Activated CD8-positive, alpha-beta memory T cell treated with anti-CD3 and anti-CD28 coated beads, Interleukin-2, amount 50 U/mL, for 4 hours (primary cell): ENCODE measurements around the gene SOX5.
"Not testable (repeated sequence)": the region's sequence is repeated elsewhere in the genome, so short reads cannot be mapped to it uniquely, and the experiment has no call there.

Source experiments
- DNase-seq: peaks from one replicate; pipeline ENCODE4 v3.0.0-alpha.2; 2020

The SOX5 gene

GRCh38 chr12:23533699-23534098 lies 415.8 kb downstream of the SOX5 start:
- no peak for DNase-seq

- no peak for DNase-seq
These were observed 416.2 kb downstream of the SOX5 start for GRCh38 chr12:23533265-23533664.

GRCh38 chr12:23528316-23528715 lies 421.2 kb downstream of the SOX5 start:
- no peak for DNase-seq

DNA sequence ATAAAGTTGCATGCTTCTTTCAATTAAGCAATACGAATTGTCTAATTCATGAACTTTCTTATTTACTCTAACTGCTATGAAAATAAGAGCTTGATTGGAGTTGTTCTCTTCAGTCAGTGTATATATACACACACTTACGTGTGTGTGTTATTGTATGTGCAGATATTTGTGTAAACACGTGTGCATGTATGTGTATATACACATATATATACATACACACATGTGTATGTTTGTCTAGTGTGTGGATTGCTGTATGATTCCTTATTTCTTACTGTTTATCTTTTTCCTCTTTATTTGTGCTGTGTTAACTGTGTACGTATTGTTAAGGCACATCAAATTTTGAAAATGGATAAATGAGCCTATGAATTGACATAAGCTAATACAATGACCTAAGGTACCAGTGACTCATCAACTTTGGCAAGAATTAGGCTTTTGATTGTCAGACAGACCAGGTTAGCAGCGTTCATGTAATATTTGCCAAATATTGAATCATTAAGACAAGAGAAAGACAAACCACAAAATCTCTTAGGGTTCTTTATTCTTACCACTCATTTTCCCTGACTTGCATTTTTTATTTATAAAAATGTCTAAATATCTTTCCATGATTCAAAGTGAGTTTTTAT lies 423.9 kb downstream of the SOX5 start:
- DNase-seq = no peak

GRCh38 chr12:23523339-23523738 lies 426.1 kb downstream of the SOX5 start:
- DNase-seq = no peak

DNA sequence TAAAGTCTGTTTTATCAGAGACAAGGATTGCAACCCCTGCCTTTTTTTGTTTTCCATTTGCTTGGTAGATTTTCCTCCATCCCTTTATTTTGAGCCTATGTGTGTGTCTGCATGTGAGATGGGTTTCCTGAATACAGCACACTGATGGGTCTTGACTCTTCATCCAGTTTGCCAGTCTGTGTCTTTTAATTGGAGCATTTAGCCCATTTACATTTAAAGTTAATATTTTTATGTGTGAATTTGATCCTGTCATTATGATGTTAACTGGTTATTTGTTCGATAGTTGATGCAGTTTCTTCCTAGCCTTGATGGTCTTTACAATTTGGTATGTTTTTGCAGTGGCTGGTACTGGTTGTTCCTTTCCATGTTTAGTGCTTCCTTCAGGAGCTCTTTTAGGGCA lies 430.0 kb downstream of the SOX5 start:
- not testable (repeated sequence) for DNase-seq

GRCh38 chr12:23515785-23516184 lies 433.7 kb downstream of the SOX5 start:
- DNase-seq = not testable (repeated sequence)

- no peak for DNase-seq
These were observed 439.0 kb downstream of the SOX5 start for GRCh38 chr12:23510484-23510883.

DNA sequence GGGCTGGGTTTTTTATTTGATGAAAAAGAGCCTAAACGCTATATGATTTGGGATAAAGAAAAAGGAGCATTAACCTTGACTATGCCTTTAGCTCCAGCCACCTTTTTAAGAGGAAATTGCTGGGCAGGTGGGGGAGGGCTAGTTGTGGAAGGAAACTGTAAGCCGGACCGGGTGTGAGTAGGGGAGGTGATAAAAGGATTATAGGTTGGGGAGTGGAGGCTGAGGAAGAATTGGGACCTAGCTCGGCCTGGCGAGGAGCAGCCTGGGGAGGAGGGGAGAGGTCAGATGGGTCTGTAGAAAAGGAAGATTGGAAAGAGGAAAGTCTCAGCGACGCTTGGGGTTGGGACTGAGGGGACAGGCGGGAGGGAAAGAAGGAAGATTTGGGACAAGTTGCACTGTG lies 439.6 kb downstream of the SOX5 start:
- DNase-seq = not testable (repeated sequence)

DNA sequence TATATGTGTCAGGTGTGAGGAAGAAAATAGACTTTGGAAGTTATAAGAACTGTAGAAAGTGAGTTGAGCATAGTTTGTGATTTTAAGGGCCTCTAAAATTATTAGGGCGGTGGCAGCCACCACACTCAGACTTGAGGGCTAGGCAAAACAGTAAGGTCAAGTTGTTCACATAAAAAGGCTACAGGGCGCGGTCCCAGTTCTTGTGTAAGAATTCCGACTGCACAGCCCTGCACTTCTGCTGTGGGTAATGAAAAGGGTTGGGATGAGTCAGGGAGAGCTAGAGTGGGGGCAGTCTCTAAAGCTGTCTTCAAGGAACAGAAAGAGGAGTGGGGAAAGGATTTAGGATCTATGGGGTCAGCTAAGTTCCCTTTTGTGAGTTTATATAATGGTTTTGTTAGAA lies 441.7 kb downstream of the SOX5 start:
- DNase-seq = not testable (repeated sequence)

DNA sequence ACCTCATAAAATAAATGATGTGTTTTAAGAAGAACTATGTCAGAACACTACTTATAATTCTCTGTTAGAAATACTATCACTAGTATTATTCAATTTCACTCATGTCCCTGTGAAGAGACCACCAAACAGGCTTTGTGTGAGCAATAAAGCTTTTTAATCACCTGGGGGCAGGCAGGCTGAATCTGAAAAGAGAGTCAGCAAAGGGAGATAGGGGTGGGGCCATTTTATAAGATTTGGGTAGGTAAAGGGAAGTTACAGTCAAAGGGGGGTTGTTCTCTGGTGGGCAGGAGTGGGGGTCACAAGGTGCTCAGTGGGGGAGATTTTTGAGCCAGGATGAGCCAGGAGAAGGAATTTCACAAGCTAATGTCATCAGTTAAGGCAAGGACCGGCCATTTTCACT lies 443.7 kb downstream of the SOX5 start:
- DNase-seq = not testable (repeated sequence)

GRCh38 chr12:23504641-23505399 lies 444.6 kb downstream of the SOX5 start:
- no peak for DNase-seq

DNA sequence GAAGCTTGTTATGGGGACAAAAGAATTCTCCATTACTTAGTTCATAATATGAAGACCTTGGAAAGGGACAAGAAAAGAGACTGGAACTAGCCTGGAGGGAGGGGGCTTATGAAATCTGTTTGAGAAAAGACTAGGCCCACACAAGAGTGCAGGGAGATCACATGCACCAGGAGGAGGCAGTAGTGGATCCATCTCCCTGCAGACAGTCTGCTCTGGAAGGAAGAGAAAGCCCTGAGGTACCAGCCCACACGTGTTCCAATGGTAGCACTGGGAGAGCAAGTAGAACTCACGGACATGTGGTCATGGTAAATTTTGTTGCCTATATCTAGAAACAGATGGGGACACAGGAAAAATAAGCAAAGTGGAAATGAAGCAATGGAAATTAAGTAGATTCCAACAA lies 445.4 kb downstream of the SOX5 start:
- no peak for DNase-seq

GRCh38 chr12:23503544-23503943 lies 445.9 kb downstream of the SOX5 start:
- DNase-seq = no peak

- no peak for DNase-seq
These were observed 447.2 kb downstream of the SOX5 start for GRCh38 chr12:23502259-23502658.

DNA sequence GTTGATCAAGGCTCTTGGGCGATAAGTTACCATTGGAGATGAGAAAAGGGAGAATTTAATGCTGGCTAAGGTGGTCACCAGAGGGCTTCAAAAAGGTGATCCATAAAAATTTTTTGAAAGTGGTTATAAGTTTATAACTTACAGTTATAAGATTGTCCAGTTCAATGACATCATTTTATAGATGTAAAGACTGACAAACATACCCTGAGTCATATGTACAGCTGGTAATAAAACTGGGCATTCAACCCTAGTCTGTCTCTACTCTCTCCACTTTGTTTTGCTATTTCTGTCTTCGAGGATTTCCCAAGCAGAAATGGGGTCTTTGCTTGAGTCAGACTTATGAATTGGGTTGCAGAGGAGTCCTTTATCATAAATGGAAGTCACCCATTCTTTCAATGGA lies 454.0 kb downstream of the SOX5 start:
- no peak for DNase-seq

DNA sequence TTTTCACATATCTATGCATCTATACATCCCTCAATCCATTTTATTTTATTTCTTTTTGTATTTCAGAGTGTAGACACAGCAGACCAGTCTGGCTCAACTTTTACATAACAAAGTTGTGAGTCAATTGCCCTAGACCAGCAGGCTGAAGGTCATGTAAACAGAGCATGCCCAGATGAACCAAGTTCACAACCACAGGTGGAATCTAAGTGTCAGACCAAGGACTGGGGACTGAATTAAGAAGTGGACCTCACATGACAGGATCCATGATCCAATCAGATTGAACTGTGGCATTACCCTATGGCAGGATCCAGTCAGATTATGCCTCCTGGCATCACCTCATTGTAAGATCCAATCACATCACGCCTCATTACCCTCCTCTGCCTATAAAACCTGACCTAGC lies 455.8 kb downstream of the SOX5 start:
- no peak for DNase-seq

DNA sequence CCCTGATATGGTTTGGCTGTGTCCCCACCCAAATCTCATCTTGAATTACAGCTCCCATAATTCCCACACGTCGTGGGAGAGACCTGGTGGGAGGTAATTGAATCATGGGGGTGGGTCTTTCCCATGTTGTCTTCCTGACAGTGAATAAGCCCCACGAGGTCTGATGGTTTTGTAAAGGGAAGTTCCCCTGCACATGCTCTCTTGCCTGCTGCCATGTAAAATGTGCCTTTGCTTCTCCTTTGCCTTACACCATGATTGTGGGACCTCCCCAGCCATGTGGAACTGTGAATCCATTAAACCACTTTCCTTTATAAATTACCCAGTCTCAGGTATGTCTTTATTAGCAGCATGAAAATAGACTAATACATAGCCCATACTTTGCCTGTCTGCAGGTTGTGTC lies 458.4 kb downstream of the SOX5 start:
- not testable (repeated sequence) for DNase-seq

DNA sequence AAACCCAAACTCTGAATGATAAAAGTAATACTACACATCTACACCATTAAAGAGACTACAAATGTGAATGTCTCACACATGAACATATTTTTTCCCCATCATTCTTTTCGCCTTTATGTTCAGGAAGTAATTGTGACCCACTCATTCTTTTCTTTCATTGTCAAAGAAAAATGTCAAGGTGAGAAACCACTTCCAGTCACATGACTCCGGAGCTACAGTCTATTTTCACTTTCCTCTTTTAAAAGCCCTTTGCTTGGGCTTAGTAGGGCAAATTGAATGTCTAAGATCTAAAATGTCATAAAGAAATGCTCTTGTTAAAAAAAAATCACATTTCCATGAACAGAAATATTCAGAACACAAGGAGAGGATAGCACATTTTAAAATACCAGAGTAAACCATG lies 461.3 kb downstream of the SOX5 start:
- DNase-seq = no peak

DNA sequence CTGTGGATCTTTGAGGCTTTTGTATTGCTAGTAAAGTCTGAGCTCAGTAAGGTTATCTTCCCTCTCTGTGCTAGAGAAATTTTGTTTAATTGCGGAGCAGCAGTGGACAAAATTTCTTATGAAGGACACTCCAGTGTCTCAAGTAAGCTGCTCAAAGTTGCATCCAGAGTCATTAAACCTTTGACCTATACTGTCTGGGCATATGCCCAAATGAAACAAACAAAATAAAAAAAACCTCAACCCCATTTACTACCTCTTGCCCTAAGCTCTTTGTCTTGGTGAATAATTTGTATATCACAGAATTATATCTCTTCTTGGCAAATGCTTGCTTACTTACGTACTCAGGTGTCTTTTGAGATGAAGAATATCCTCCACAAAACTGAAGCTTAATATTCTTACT lies 465.2 kb downstream of the SOX5 start:
- no peak for DNase-seq

DNA sequence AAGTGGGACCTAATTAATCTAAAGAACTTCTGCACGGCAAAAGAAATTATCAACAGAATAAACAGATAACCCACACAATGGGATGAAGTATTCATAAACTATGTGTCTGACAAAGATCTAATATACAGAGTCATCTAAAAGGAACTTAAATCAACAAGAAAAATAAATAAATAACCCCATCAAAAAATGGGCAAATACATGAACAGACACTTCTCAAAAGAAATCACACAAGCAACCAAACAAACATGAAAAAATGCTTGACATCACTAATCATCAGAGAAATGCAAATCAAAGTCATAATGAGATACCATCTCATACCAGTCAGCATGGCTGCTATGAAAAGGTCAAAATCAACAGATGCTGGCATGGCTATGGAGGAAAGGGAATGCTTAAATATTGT lies 466.9 kb downstream of the SOX5 start:
- no peak for DNase-seq
